Effector CD8-positive, alpha-beta T cell (primary cell): ENCODE data around the gene GNAS.

Experiments used
- DNase-seq: peaks from one replicate; lab custom pipeline; 2025; lab: John Stamatoyannopoulos, UW

The GNAS gene

DNA sequence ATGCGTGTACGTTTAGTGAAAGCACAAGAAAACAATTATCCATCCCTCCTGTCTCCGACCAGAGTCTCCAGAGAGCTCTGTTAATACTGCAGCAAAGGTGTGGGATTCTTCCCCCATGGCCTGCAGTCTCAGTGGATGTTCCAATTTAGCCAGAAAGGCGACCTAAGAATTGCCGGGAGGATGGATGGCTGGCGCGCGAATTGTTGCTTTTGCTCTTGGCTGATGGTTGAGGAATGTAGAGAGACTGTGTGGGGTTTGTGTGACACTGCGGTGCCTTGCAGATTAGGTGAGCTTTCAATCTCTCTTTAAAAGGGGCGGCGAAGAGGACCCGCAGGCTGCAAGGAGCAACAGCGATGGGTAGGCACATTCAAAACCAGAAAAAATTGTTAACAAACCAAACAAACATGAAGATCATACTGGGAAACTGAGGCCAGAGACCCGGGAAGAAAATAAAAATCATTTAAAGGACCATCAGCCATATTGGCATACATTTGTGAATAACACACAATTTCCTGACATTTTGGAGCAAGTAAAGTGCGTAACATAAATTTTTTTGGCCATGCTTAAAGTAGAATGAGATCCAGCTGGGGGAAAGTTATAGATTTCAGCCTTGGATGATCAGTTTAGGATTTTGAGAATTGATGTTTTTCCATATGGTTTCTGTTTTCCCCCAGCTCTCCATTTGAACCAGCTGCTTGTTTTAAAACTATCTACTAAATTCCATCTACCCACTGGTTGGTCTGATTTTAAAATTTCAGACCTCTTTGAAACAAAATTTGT, 46.3 kb downstream of the GNAS start:
- no peak for DNase-seq

GRCh38 chr20:58899512-58899911, 47.0 kb downstream of the GNAS start:
- DNase-seq = no peak

- DNase-seq = no peak
Measured at GRCh38 chr20:58900397-58900796, 47.9 kb downstream of the GNAS start.

GRCh38 chr20:58901488-58902402, 49.2 kb downstream of the GNAS start:
- DNase-seq = no peak

- no peak for DNase-seq
Measured at GRCh38 chr20:58903614-58904013, 51.1 kb downstream of the GNAS start.

DNA sequence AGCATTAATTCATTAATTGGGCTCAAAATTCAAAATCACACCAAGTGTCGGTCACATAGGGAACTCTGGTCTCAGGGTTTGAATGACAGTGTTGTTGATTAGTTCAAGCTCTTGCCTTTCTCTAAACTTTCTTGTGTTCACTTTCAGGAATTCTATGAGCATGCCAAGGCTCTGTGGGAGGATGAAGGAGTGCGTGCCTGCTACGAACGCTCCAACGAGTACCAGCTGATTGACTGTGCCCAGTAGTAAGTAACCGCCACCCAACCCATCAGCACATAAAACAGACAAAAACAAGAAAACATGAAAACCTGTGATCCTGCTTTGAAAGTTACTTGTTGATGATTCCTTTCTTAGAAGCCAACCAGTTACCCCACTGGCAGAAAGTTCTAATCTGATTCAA, 52.7 kb downstream of the GNAS start:
- no peak for DNase-seq

- no peak for DNase-seq
Measured at GRCh38 chr20:58906111-58906510, 53.6 kb downstream of the GNAS start.

- DNase-seq = no peak
Measured at GRCh38 chr20:58906894-58907293, 54.4 kb downstream of the GNAS start.

DNA sequence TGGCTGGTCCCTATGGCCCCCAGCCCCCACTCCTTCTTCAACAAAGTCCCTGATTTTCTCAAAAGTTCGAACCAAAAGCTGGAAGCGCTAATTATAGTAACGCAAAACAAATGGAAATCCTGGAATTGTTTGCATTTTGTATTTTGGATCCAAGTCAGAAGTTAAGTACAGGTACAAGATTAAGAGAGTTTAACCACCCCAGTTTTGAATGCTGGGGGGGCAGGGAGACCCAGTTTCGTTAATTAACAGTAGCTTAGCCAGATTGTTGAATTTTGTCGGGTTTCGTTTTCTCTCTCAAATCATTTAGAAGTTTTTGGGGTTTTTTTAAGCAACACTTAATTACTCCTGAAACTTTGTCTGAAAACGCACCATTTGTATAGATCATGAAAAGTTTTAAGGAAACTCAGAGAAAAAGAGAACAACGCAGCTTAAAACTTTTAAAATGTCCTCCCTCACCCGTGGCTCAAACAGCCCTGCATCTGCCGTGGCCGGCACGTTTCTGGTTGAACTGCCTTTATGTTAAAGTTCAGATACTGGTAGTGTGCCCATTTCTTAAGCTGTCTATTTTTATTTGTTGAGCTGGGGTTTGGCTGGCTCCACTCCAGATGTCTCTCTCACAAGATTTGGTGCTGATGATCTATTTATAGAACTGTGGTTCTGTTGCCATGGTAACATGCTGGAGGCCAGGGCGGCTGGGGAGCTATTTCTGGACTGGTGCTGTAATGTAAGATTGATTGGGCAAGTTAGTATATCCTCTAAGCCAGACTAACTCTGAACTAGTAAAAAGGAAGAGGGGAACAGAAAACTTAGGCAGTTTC, 55.0 kb downstream of the GNAS start:
- peak; percentile 34 for DNase-seq

GRCh38 chr20:58908221-58908620, 55.7 kb downstream of the GNAS start:
- no peak for DNase-seq

DNA sequence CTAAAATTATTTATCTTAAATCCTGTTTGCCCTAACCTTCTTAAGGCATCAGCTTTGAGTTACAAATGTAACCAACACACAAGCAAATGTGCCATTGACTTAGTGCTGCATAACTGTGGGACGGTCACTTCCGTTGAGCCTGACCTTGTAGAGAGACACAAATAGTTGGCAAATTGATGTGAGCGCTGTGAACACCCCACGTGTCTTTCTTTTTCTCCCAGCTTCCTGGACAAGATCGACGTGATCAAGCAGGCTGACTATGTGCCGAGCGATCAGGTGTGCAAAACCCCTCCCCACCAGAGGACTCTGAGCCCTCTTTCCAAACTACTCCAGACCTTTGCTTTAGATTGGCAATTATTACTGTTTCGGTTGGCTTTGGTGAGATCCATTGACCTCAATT, 56.4 kb downstream of the GNAS start:
- DNase-seq = no peak

- DNase-seq = no peak
Measured at GRCh38 chr20:58909585-58909984, 57.1 kb downstream of the GNAS start.

GRCh38 chr20:58910473-58910872, 58.0 kb downstream of the GNAS start:
- no peak for DNase-seq

- no peak for DNase-seq
Measured at GRCh38 chr20:58911309-58911708, 58.8 kb downstream of the GNAS start.

GRCh38 chr20:58911970-58912369, 59.5 kb downstream of the GNAS start:
- DNase-seq = no peak

GRCh38 chr20:58913079-58913478, 60.6 kb downstream of the GNAS start:
- no peak for DNase-seq

- DNase-seq = no peak
Measured at GRCh38 chr20:58918621-58919020, 66.1 kb downstream of the GNAS start.

- DNase-seq = no peak
Measured at GRCh38 chr20:58921564-58921963, 69.0 kb downstream of the GNAS start.

- DNase-seq = no peak
Measured at GRCh38 chr20:58922036-58922435, 69.5 kb downstream of the GNAS start.

DNA sequence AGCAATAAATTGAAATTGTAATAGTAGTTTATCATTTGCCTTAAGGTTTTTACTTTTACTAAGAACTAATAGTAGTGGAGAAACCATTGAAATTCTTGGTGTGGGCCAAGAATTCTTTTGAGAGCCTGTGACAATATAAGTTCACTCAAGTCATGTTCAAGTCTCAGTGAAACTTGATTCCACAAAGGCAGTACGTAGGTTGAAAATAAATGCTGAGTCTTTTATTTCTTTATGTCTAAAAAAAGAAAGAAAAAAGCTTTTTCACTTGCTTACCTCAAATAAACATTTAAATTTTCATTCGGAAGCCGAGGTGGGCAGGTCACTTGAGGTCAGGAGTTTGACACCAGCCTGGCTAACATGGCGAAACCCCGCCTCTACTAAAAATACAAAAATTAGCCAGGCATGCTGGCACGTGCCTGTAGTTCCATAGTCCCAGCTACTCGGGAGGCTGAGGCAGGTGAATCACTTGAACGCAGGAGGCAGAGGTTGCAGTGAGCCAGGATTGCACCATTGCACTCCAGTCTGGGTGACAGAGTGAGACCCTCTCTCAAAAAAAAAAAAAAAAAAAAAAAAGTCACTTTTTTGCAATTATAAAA, 70.7 kb downstream of the GNAS start:
- no peak for DNase-seq

- no peak for DNase-seq
Measured at GRCh38 chr20:58926802-58927489, 74.4 kb downstream of the GNAS start.
